ENCODE measurements around the gene CACNA1H.
A peak's percentile ranks its signal among the peaks of the same experiment; 100 is the strongest.
"Not testable (repeated sequence)": the region's sequence is repeated elsewhere in the genome, so short reads cannot be mapped to it uniquely, and the experiment has no call there.

- TF ChIP-seq CTCF (conservative IDR thresholded peaks at IDR 0.05; ENCODE audit: low read depth, low read length); RAD21 (IDR thresholded peaks at IDR 0.05; ENCODE audit: low read length); MXI1 (IDR thresholded peaks at IDR 0.05; ENCODE audit: borderline replicate concordance, low read depth, low read length); POLR2A (IDR thresholded peaks at IDR 0.05; ENCODE audit: low read depth, low read length); USF2 (IDR thresholded peaks at IDR 0.05; ENCODE audit: low read depth, low read length): not testable (repeated sequence)
- 0 out of 2 replicates have a peak, but pooled peaks have one; percentile 12 for TF ChIP-seq NFE2L2 (IDR thresholded peaks at IDR 0.05; ENCODE audit: low read depth, low read length)
These were observed 72.9 kb downstream of the CACNA1H start for GRCh38 chr16:1225728-1226311.
